IMR-90 (cell line): ENCODE results near the gene PDRG1. TPM values are rescaled to one million over a fixed set of nuclear protein-coding genes. Genes with fewer than 3 reads are reported as not detected.

Experiments used
- ATAC-seq: fragments of 200-7000 bp; cut with Tn5 transposase; 2 replicates; pipeline ENCODE4 v1.9.1; 2020; ENCODE audit warnings: low read depth, mild to moderate bottlenecking, moderate library complexity
- BruUV-seq: library from RNA; stranded (reverse); fragments of 400-500 nt; replicated peaks from 2 replicates; lab custom pipeline; 2021; lab: Mats Ljungman, UMichigan
- CTCF ChIA-PET: fragments of 300-600 bp; formaldehyde crosslinking; extraction: SDS; loops from one replicate; lab custom pipeline; 2021; ENCODE audit warnings: antibody characterized with exemption; lab: Yijun Ruan, JAX
- POLR2A ChIA-PET: fragments of 300-600 bp; sonication (Branson Sonifier 250); formaldehyde crosslinking; loops from one replicate; lab custom pipeline; 2022; ENCODE audit warnings: antibody characterized with exemption; ENCODE audit not compliant: unreplicated experiment; lab: Charles Lee
- DNase-seq: peaks from one replicate; pipeline ENCODE4 v3.0.0; 2013
- H2AFZ ChIP-seq: replicated peaks from 2 replicates; pipeline ENCODE3; 2013; ENCODE audit warnings: low read length, mild to moderate bottlenecking; ENCODE audit not compliant: poor library complexity
- H2AK5ac ChIP-seq: 2 replicates; pipeline ENCODE4 v1.6.1; 2013; ENCODE audit warnings: low read depth, low read length, inconsistent platforms
- H2AK9ac ChIP-seq: replicated peaks from 2 replicates; pipeline ENCODE3; 2013; ENCODE audit warnings: mild to moderate bottlenecking, low read depth, low read length, moderate library complexity; ENCODE audit not compliant: poor library complexity
- H2BK120ac ChIP-seq: 2 replicates; pipeline ENCODE4 v1.6.1; 2013; ENCODE audit warnings: low read depth, low read length, inconsistent platforms
- H2BK15ac ChIP-seq: 3 replicates; pipeline ENCODE4 v1.6.1; 2013; ENCODE audit warnings: low read depth, low read length, inconsistent platforms
- H2BK20ac ChIP-seq: 2 replicates; pipeline ENCODE4 v1.6.1; 2013; ENCODE audit warnings: low read depth, mild to moderate bottlenecking, inconsistent platforms, low read length, moderate library complexity
- H2BK5ac ChIP-seq: 2 replicates; pipeline ENCODE4 v1.6.1; 2013; ENCODE audit warnings: mild to moderate bottlenecking, low read depth, low read length, inconsistent platforms; ENCODE audit not compliant: poor library complexity, severe bottlenecking
- H3K14ac ChIP-seq: replicated peaks from 2 replicates; pipeline ENCODE4 v1.6.1; 2013; ENCODE audit warnings: low read depth, low read length, inconsistent platforms
- H3K18ac ChIP-seq: 2 replicates; pipeline ENCODE4 v1.6.1; 2013; ENCODE audit warnings: low read depth, low read length, control low read depth
- H3K23ac ChIP-seq: 2 replicates; pipeline ENCODE4 v1.6.1; 2013; ENCODE audit warnings: low read depth, low read length, inconsistent platforms
- H3K27ac ChIP-seq: 2 replicates; pipeline ENCODE4 v1.5.1; 2013; ENCODE audit warnings: mild to moderate bottlenecking, control low read depth, low read length; ENCODE audit not compliant: insufficient read depth
- H3K27me3 ChIP-seq: 2 replicates; pipeline ENCODE4 v1.6.1; 2013; ENCODE audit warnings: low read length; ENCODE audit not compliant: control insufficient read depth, insufficient read depth
- H3K36me3 ChIP-seq: 2 replicates; pipeline ENCODE4 v1.6.1; 2013; ENCODE audit warnings: low read length, mixed read lengths; ENCODE audit not compliant: control insufficient read depth, insufficient read depth
- H3K4ac ChIP-seq: 2 replicates; pipeline ENCODE4 v1.6.1; 2013; ENCODE audit warnings: low read depth, low read length, inconsistent platforms
- H3K4me1 ChIP-seq: 2 replicates; pipeline ENCODE4 v1.6.1; 2013; ENCODE audit warnings: low read length, mixed read lengths; ENCODE audit not compliant: control insufficient read depth, insufficient read depth
- H3K4me2 ChIP-seq: 2 replicates; pipeline ENCODE4 v1.6.1; 2013; ENCODE audit warnings: low read depth, mild to moderate bottlenecking, control low read depth, low read length, moderate library complexity
- H3K4me3 ChIP-seq: 2 replicates; pipeline ENCODE4 v1.5.1; 2013; ENCODE audit warnings: low read depth, mild to moderate bottlenecking, control low read depth, low read length, moderate library complexity; ENCODE audit not compliant: insufficient read depth
- H3K56ac ChIP-seq: 2 replicates; pipeline ENCODE4 v1.6.1; 2013; ENCODE audit warnings: low read length, inconsistent platforms; ENCODE audit not compliant: insufficient read depth; ENCODE audit errors: extremely low read depth
- H3K79me1 ChIP-seq, 2 experiments: 2 replicates each; pipeline ENCODE4 v1.6.1; 2013; ENCODE audit warnings: low read length in 2 of 2, inconsistent platforms in 1 of 2, low read depth in 1 of 2
- H3K9ac ChIP-seq: 2 replicates; pipeline ENCODE4 v1.6.1; 2013; ENCODE audit warnings: low read depth, low read length, control low read depth
- H3K9me1 ChIP-seq: 2 replicates; pipeline ENCODE4 v1.6.1; 2013; ENCODE audit warnings: low read length, inconsistent platforms; ENCODE audit not compliant: insufficient read depth
- H3K9me3 ChIP-seq: 2 replicates; pipeline ENCODE4 v1.6.1; 2013; ENCODE audit warnings: low read length; ENCODE audit not compliant: control insufficient read depth, insufficient read depth
- H4K20me1 ChIP-seq: 2 replicates; pipeline ENCODE4 v1.6.1; 2013; ENCODE audit warnings: low read length, inconsistent platforms; ENCODE audit not compliant: insufficient read depth
- H4K5ac ChIP-seq: 2 replicates; pipeline ENCODE4 v1.6.1; 2013; ENCODE audit warnings: mild to moderate bottlenecking, low read depth, low read length, control low read depth
- H4K8ac ChIP-seq, 2 experiments: 2 replicates each; pipeline ENCODE4 v1.6.1; 2013; ENCODE audit warnings: low read depth in 2 of 2, low read length in 2 of 2, control low read depth in 1 of 2, inconsistent platforms in 1 of 2
- H4K91ac ChIP-seq: 2 replicates; pipeline ENCODE4 v1.6.1; 2013; ENCODE audit warnings: low read depth, low read length, inconsistent platforms; ENCODE audit not compliant: insufficient read depth
- BHLHE40 ChIP-seq: fragments of 150-350 bp; IDR thresholded peaks from 2 replicates; pipeline ENCODE4 v1.6.1; 2016; ENCODE audit warnings: mild to moderate bottlenecking, low read depth, low read length
- CEBPB ChIP-seq: IDR thresholded peaks from 2 replicates; pipeline ENCODE4 v1.6.1; 2012; ENCODE audit warnings: low read depth, low read length, improper control_type of control experiment
- CHD1 ChIP-seq: IDR thresholded peaks from 2 replicates; pipeline ENCODE4 v1.6.1; 2012; ENCODE audit warnings: low read depth, low read length, improper control_type of control experiment
- CTCF ChIP-seq: conservative IDR thresholded peaks from 2 replicates; pipeline ENCODE4 v1.5.1; 2012; ENCODE audit warnings: mild to moderate bottlenecking, low read depth, low read length, improper control_type of control experiment
- ELK1 ChIP-seq: fragments of 150-350 bp; IDR thresholded peaks from 2 replicates; pipeline ENCODE4 v1.6.1; 2016; ENCODE audit warnings: low read depth, mild to moderate bottlenecking, low read length, moderate library complexity, borderline replicate concordance
- FOS ChIP-seq: fragments of 150-350 bp; IDR thresholded peaks from 2 replicates; pipeline ENCODE4 v1.6.1; 2016; ENCODE audit warnings: low read depth, low read length
- MAFK ChIP-seq: IDR thresholded peaks from 2 replicates; pipeline ENCODE4 v1.6.1; 2012; ENCODE audit warnings: low read depth, low read length, improper control_type of control experiment
- MAZ ChIP-seq: IDR thresholded peaks from 2 replicates; pipeline ENCODE4 v1.6.1; 2012; ENCODE audit warnings: low read depth, mild to moderate bottlenecking, low read length, improper control_type of control experiment, moderate library complexity, borderline replicate concordance
- MXI1 ChIP-seq: IDR thresholded peaks from 2 replicates; pipeline ENCODE4 v1.6.1; 2012; ENCODE audit warnings: low read depth, mild to moderate bottlenecking, low read length, moderate library complexity, borderline replicate concordance
- NFE2L2 ChIP-seq: fragments of 150-350 bp; IDR thresholded peaks from 2 replicates; pipeline ENCODE4 v1.6.1; 2016; ENCODE audit warnings: low read depth, mild to moderate bottlenecking, low read length
- POLR2A ChIP-seq: IDR thresholded peaks from 2 replicates; pipeline ENCODE4 v1.6.1; 2012; ENCODE audit warnings: mild to moderate bottlenecking, low read depth, low read length
- RAD21 ChIP-seq: IDR thresholded peaks from 2 replicates; pipeline ENCODE4 v1.6.1; 2012; ENCODE audit warnings: low read length, improper control_type of control experiment
- RCOR1 ChIP-seq: IDR thresholded peaks from 2 replicates; pipeline ENCODE4 v1.6.1; 2012; ENCODE audit warnings: mild to moderate bottlenecking, low read length, improper control_type of control experiment; ENCODE audit not compliant: insufficient replicate concordance
- RFX5 ChIP-seq: IDR thresholded peaks from 2 replicates; pipeline ENCODE4 v1.8.0; 2012; ENCODE audit warnings: low read depth, mild to moderate bottlenecking, low read length, moderate library complexity
- SMC3 ChIP-seq: fragments of 150-350 bp; IDR thresholded peaks from 2 replicates; pipeline ENCODE4 v1.6.1; 2016; ENCODE audit warnings: low read depth, mild to moderate bottlenecking, antibody characterized with exemption, low read length, moderate library complexity
- USF2 ChIP-seq: fragments of 150-350 bp; IDR thresholded peaks from 2 replicates; pipeline ENCODE4 v1.6.1; 2017; ENCODE audit warnings: mild to moderate bottlenecking, antibody characterized with exemption, low read length, low read depth
- WGBS, 2 experiments: methylation state at CpG; one replicate each; pipeline versions ENCODE4 v1.1.5 to v1.1.7; 2013; ENCODE audit warnings: missing lambda C conversion rate in 2 of 2; ENCODE audit not compliant: insufficient read length in 1 of 2; ENCODE audit errors: extremely low coverage in 2 of 2; 5-methylcytosine and 5-hydroxymethylcytosine counted together
- dilution Hi-C: fragments of 300-500 bp; cut with HindIII; formaldehyde crosslinking; loops from one replicate; pipeline ENCODE4 v1.14.3; 2018; ENCODE audit warnings: low sequenced_read_pairs; ENCODE audit not compliant: unreplicated experiment
- in situ Hi-C: fragments of 300-500 bp; cut with MboI; formaldehyde crosslinking; loops from 3 replicates; pipeline ENCODE4 v1.14.3; 2019; ENCODE audit warnings: low sequenced_read_pairs, inconsistent platforms, mixed read lengths
- intact Hi-C: fragments of 100-400 bp; cut with micrococcal nuclease; formaldehyde crosslinking; loops from 2 replicates; pipeline ENCODE4 v1.10.0; 2022
- polyA plus RNA-seq, 3 experiments: library from polyadenylated mRNA; depleted of rRNA; stranded (reverse); fragments of >200 nt; gene quantifications; 2 replicates each; pipeline ENCODE4 v1.2.3, GENCODE V29; 2012; ENCODE audit warnings: low replicate concordance in 1 of 3
- total RNA-seq: library from RNA; depleted of rRNA; stranded (reverse); fragments of >200 nt; gene quantifications from 2 replicates; pipeline ENCODE4 v1.2.3, GENCODE V29; 2012

Gene PDRG1
- total and polyA plus RNA-seq, 2 of the 4 experiments (the other 2 are of a cell fraction), result 5.0 to 15.7 TPM

GRCh38 chr20:31990641-31991338 is 38.9 kb upstream of the PDRG1 start:
- Histone ChIP-seq H3K27me3 (peaks cover 47% of the 10 kb centered on the region), H3K18ac (no peak overlapping the region), H3K14ac (no peak overlapping the region), H3K4me2 (no peak overlapping the region), H4K20me1 (no peaks in the 10 kb centered on the region), H2BK120ac (no peak overlapping the region), H4K91ac (no peak overlapping the region), H2BK20ac (no peak overlapping the region), H3K56ac (no peak overlapping the region), H3K4me1 (no peaks in the 10 kb centered on the region), H3K4ac (no peak overlapping the region), H2AFZ (no peak overlapping the region), H3K36me3 (no peaks in the 10 kb centered on the region), H2AK5ac (no peak overlapping the region), H3K23ac (no peak overlapping the region), H3K9ac (no peak overlapping the region), H2BK5ac (no peak overlapping the region), H3K79me1 (no peaks in the 10 kb centered on the region), H2AK9ac (no peak overlapping the region), H2BK15ac (no peak overlapping the region), H4K5ac (no peak overlapping the region), H3K27ac (no peak overlapping the region), H3K9me3 (no peaks in the 10 kb centered on the region), H3K9me1 (no peaks in the 10 kb centered on the region; the same call in 1 of the 2 replicates), H3K4me3 (no peak overlapping the region), H4K8ac (no peak overlapping the region)
- no CpG with 5 or more reads among the region's 6 CpGs for WGBS, 2 experiments
- dilution Hi-C loops (no loop called here), intact Hi-C loops (no loop called here), in situ Hi-C loops (no loop called here)
- BruUV-seq, result no TSS peak
- ChIA-PET POLR2A (no interaction called here), CTCF (no interaction called here)
- ATAC-seq (no peak), DNase-seq (no peak)
- TF ChIP-seq POLR2A (no peak), MXI1 (no peak), ELK1 (no peak), NFE2L2 (no peak), RFX5 (no peak), RCOR1 (no peak), MAFK (no peak), USF2 (no peak), CHD1 (no peak), CTCF (no peak), BHLHE40 (no peak), MAZ (no peak), CEBPB (no peak), RAD21 (no peak), FOS (no peak), SMC3 (no peak)
